GM18498 (cell line): ENCODE measurements around the gene VWA3A.
"Not testable (repeated sequence)": the region's sequence is repeated elsewhere in the genome, so short reads cannot be mapped to it uniquely, and the experiment has no call there.

ENCODE experiments used
- ATAC-seq: cut with Tn5 transposase; IDR thresholded peaks from one replicate; pipeline ENCODE4 v1.9.1; 2021; ENCODE audit warnings: mild to moderate bottlenecking, moderate library complexity; ENCODE audit not compliant: unreplicated experiment

The VWA3A gene

GRCh38 chr16:22092143-22092933 lies at the start of gene VWA3A:
TSS of gene VWA3A (plus strand) at chr16:22092541. CDS start at chr16:22092638, 97 bp downstream.
- ATAC-seq = no peak

- ATAC-seq = not testable (repeated sequence)
These were observed 48.5 kb upstream of the VWA3A start for GRCh38 chr16:22043882-22044281.

- ATAC-seq = not testable (repeated sequence)
These were observed 46.5 kb upstream of the VWA3A start for GRCh38 chr16:22045888-22046287.

GRCh38 chr16:22050963-22051362 lies 41.4 kb upstream of the VWA3A start:
- ATAC-seq = no peak

- no peak for ATAC-seq
These were observed 39.4 kb upstream of the VWA3A start for GRCh38 chr16:22052980-22053379.

GRCh38 chr16:22053921-22054341 lies 38.4 kb upstream of the VWA3A start:
- no peak for ATAC-seq

GRCh38 chr16:22054847-22055590 lies 37.3 kb upstream of the VWA3A start:
- ATAC-seq = no peak

- no peak for ATAC-seq
These were observed 36.5 kb upstream of the VWA3A start for GRCh38 chr16:22055881-22056280.

GRCh38 chr16:22063888-22064467 lies 28.4 kb upstream of the VWA3A start:
- no peak for ATAC-seq

- no peak for ATAC-seq
These were observed 27.1 kb upstream of the VWA3A start for GRCh38 chr16:22065252-22065651.

GRCh38 chr16:22070361-22071330 lies 21.7 kb upstream of the VWA3A start:
- no peak for ATAC-seq

- no peak for ATAC-seq
These were observed 20.9 kb upstream of the VWA3A start for GRCh38 chr16:22071331-22071910.

- no peak for ATAC-seq
These were observed 19.0 kb upstream of the VWA3A start for GRCh38 chr16:22073350-22073749.

GRCh38 chr16:22075043-22075757 lies 17.1 kb upstream of the VWA3A start:
- no peak for ATAC-seq

GRCh38 chr16:22075776-22076175 lies 16.6 kb upstream of the VWA3A start:
- no peak for ATAC-seq

- no peak for ATAC-seq
These were observed 14.5 kb upstream of the VWA3A start for GRCh38 chr16:22077700-22078313.

- ATAC-seq = no peak
These were observed 13.7 kb upstream of the VWA3A start for GRCh38 chr16:22078656-22079055.

- ATAC-seq = no peak
These were observed 11.3 kb upstream of the VWA3A start for GRCh38 chr16:22081050-22081449.

- no peak for ATAC-seq
These were observed 5.9 kb upstream of the VWA3A start for GRCh38 chr16:22086440-22086839.
